ENCODE data around the gene RABGAP1L. TPM values are rescaled to one million over a fixed set of nuclear protein-coding genes. Genes with fewer than 3 reads are reported as not detected.

Gene RABGAP1L
- total and polyA plus RNA-seq, 2 of the 8 experiments (the other 6 are each of a cell fraction or from before 2014, with no cell fraction given): 33.3 to 156 TPM

DNA sequence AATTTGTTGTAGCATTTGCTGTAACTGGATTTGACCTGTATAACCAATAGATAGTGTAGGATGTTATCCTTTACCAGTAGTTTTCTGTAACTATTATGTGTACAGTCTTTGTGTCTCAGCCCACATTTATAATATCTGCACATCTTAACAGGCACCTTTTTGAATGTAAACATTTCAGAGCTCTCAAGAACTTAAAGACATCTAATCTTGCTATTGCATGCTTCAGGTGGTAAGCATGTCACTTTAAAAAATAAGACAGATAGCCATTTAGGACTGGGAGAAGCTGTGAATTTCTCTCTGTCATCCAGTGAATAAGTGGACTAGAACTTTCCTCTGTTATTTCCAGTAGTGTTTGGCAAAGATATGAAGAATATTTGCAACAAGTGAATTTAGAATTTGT lies 265.8 kb downstream of the RABGAP1L start:
- Histone ChIP-seq H3K23me2 (ENCODE audit: low read depth, low read length) (no peaks in the 10 kb centered on the region), H3K4me3 (ENCODE audit: extremely low read depth in 1 of 4, insufficient read depth in 2 of 4, low read depth in 3 of 4, low read length in 4 of 4) (no peak overlapping the region), H2BK5ac (ENCODE audit: low read depth, low read length) (no peak overlapping the region), H3K14ac (ENCODE audit: insufficient read length) (no peak overlapping the region), H2AFZ (ENCODE audit: low read length) (no peak overlapping the region), H4K91ac (replicated peaks; ENCODE audit: insufficient read length, low read length) (no peak overlapping the region), H4K5ac (ENCODE audit: insufficient read length, low read depth, low read length) (no peak overlapping the region), H3K27ac (ENCODE audit: low read depth, low read length) (no peak overlapping the region), H2BK120ac (replicated peaks; ENCODE audit: low read depth, low read length) (no peak overlapping the region), H2BK15ac (ENCODE audit: low read length) (no peak overlapping the region), H4K8ac (ENCODE audit: extremely low read depth, insufficient read depth, low read length) (no peak overlapping the region), H4K20me1 (replicated peaks in 1 of 2; ENCODE audit: control insufficient read depth in 1 of 2, insufficient read depth in 2 of 2, low read length in 2 of 2) (no peaks in the 10 kb centered on the region), H3K18ac (ENCODE audit: extremely low read depth, low read length) (no peak overlapping the region), H3K36me3 (ENCODE audit: control insufficient read depth in 2 of 4, insufficient read depth in 4 of 4, low read length in 3 of 4) (no peaks in the 10 kb centered on the region), H3K23ac (ENCODE audit: insufficient read length) (no peak overlapping the region), H2BK20ac (ENCODE audit: low read length) (no peak overlapping the region), H3K79me2 (ENCODE audit: control insufficient read depth in 1 of 2, insufficient read depth in 2 of 2, low read length in 2 of 2) (no peaks in the 10 kb centered on the region), H3K9ac (replicated peaks in 1 of 4; ENCODE audit: extremely low read depth in 1 of 4, low read depth in 3 of 4, low read length in 3 of 4) (no peak overlapping the region), H3K56ac (replicated peaks; ENCODE audit: insufficient read length, low read depth, low read length) (no peak overlapping the region), H3K9me3 (ENCODE audit: insufficient read depth in 2 of 2, low read depth in 1 of 2, low read length in 1 of 2) (no peaks in the 10 kb centered on the region), H2AK5ac (ENCODE audit: low read depth, low read length) (no peak overlapping the region), H3K4me1 (replicated peaks in 1 of 4; ENCODE audit: control insufficient read depth in 3 of 4, insufficient read depth in 4 of 4, low read length in 3 of 4) (no peaks in the 10 kb centered on the region), H3K4ac (replicated peaks; ENCODE audit: insufficient read length, low read depth, low read length) (no peak overlapping the region), H3K79me1 (ENCODE audit: low read depth, low read length) (no peaks in the 10 kb centered on the region), H2BK12ac (ENCODE audit: low read depth, low read length) (no peak overlapping the region), H3K4me2 (ENCODE audit: insufficient read depth in 1 of 2, low read depth in 2 of 2, low read length in 2 of 2) (no peak overlapping the region), H3K27me3 (replicated peaks in 1 of 4; ENCODE audit: control insufficient read depth in 3 of 4, extremely low read depth in 1 of 4, insufficient read depth in 3 of 4, low read length in 3 of 4) (no peaks in the 10 kb centered on the region)
- DNase-seq (ENCODE audit: low read depth in 1 of 2, low spot score in 2 of 2) (no peak), FAIRE-seq (no peak)
- TF ChIP-seq JUN (IDR thresholded peaks at IDR 0.05; ENCODE audit: low read depth, low read length) (no peak), SRF (IDR thresholded peaks at IDR 0.05; ENCODE audit: low read depth, low read length) (no peak), BCL11A (IDR thresholded peaks at IDR 0.05; ENCODE audit: low read depth in 2 of 2, low read length in 2 of 2) (no peak), HDAC2 (IDR thresholded peaks at IDR 0.05; ENCODE audit: borderline replicate concordance in 1 of 2, low read depth in 2 of 2, low read length in 2 of 2) (no peak), EGR1 (IDR thresholded peaks at IDR 0.05; ENCODE audit: borderline replicate concordance, low read depth, low read length) (no peak)
- CTCF ChIA-PET (ENCODE audit: partially characterized antibody): no interaction called here
- POLR2A ChIA-PET (ENCODE audit: partially characterized antibody): no interaction called here

All from H1 (cell line).